Vagina (tissue), 2 donors: ENCODE measurements around the gene SLC11A2.

Experiments used
- POLR2A ChIP-seq, 2 donors: fragments of 450-650 bp; IDR thresholded peaks; one replicate each; pipeline ENCODE4 v1.6.1; 2017; ENCODE audit warnings: antibody characterized with exemption in 2 of 2, mild to moderate bottlenecking in 2 of 2, moderate library complexity in 2 of 2
- POLR2AphosphoS5 ChIP-seq, 2 donors: sonication (generic); formaldehyde crosslinking; IDR thresholded peaks; one replicate each; pipeline ENCODE4 v1.9.0; 2017; ENCODE audit warnings: antibody characterized with exemption in 2 of 2, mild to moderate bottlenecking in 2 of 2, low read depth in 1 of 2; ENCODE audit not compliant: insufficient read depth in 1 of 2
- TF ChIP-seq, protein P1 (sequence below), 3 experiments: fragments of 450-650 bp in 2 of 3; fragments of 200-600 bp in 1 of 3; sonication (generic) in 1 of 3; IDR thresholded peaks; one replicate each; pipeline ENCODE4 v1.5.1; 2017 to 2019; ENCODE audit warnings: antibody characterized with exemption in 3 of 3, mild to moderate bottlenecking in 2 of 3, moderate library complexity in 2 of 3

- TF ChIP-seq, protein P1, sequence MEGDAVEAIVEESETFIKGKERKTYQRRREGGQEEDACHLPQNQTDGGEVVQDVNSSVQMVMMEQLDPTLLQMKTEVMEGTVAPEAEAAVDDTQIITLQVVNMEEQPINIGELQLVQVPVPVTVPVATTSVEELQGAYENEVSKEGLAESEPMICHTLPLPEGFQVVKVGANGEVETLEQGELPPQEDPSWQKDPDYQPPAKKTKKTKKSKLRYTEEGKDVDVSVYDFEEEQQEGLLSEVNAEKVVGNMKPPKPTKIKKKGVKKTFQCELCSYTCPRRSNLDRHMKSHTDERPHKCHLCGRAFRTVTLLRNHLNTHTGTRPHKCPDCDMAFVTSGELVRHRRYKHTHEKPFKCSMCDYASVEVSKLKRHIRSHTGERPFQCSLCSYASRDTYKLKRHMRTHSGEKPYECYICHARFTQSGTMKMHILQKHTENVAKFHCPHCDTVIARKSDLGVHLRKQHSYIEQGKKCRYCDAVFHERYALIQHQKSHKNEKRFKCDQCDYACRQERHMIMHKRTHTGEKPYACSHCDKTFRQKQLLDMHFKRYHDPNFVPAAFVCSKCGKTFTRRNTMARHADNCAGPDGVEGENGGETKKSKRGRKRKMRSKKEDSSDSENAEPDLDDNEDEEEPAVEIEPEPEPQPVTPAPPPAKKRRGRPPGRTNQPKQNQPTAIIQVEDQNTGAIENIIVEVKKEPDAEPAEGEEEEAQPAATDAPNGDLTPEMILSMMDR (IDR thresholded peaks at IDR 0.05) = no peak
- no peak for TF ChIP-seq POLR2AphosphoS5 (IDR thresholded peaks at IDR 0.05; ENCODE audit: insufficient read depth in 1 of 2, low read depth in 1 of 2)
- no peak for TF ChIP-seq POLR2A (IDR thresholded peaks at IDR 0.05)
Measured at GRCh38 chr12:50988871-50989270, 37.3 kb downstream of the SLC11A2 start.
